GM20000 (cell line): ENCODE results near the gene U2AF2.

Experiments
- DNase-seq: peaks from one replicate; pipeline ENCODE4 v3.0.0; 2012; ENCODE audit warnings: low spot score
- TF ChIP-seq, protein P1 (sequence below): IDR thresholded peaks from 2 replicates; pipeline ENCODE4 v1.5.1; 2012; ENCODE audit warnings: mild to moderate bottlenecking, control low read depth; ENCODE audit errors: extremely low read depth, missing control alignments

The U2AF2 gene

DNA sequence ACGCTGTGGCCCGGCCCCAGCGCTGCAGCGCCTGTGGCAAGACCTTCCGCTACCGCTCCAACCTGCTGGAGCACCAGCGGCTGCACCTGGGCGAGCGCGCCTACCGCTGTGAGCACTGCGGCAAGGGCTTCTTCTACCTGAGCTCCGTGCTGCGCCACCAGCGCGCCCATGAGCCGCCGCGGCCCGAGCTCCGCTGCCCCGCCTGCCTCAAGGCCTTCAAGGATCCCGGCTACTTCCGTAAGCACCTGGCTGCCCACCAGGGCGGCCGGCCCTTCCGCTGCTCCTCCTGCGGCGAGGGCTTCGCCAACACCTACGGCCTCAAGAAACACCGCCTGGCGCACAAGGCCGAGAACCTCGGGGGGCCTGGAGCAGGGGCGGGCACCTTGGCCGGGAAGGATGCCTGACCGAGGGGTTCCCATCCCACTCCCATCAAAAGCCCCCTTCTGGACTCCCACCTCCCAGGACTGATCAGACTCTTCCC is 38.4 kb upstream of the U2AF2 start:
- DNase-seq = no peak
- TF ChIP-seq, protein P1, sequence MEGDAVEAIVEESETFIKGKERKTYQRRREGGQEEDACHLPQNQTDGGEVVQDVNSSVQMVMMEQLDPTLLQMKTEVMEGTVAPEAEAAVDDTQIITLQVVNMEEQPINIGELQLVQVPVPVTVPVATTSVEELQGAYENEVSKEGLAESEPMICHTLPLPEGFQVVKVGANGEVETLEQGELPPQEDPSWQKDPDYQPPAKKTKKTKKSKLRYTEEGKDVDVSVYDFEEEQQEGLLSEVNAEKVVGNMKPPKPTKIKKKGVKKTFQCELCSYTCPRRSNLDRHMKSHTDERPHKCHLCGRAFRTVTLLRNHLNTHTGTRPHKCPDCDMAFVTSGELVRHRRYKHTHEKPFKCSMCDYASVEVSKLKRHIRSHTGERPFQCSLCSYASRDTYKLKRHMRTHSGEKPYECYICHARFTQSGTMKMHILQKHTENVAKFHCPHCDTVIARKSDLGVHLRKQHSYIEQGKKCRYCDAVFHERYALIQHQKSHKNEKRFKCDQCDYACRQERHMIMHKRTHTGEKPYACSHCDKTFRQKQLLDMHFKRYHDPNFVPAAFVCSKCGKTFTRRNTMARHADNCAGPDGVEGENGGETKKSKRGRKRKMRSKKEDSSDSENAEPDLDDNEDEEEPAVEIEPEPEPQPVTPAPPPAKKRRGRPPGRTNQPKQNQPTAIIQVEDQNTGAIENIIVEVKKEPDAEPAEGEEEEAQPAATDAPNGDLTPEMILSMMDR = no peak

DNA sequence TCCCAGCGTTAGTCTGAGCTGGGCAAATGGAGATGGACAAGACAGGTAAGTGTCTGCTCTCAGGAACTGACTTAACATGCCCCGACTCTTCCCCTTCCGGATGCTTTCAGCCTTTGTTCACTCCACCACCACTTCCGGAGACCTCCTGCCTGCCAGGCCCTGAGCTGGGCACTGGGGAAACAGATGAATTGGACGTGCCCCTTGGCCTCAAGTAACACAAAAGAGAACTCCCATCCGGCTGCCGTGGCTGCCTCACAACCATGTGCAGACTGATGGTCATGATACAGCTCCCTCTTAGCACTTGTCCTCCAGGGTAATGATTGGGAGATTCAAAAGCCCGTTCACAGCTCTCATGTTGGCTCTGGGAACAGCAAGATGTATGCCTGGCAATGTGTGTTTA is 37.4 kb upstream of the U2AF2 start:
- no peak for DNase-seq
- TF ChIP-seq, protein P1 = no peak

DNA sequence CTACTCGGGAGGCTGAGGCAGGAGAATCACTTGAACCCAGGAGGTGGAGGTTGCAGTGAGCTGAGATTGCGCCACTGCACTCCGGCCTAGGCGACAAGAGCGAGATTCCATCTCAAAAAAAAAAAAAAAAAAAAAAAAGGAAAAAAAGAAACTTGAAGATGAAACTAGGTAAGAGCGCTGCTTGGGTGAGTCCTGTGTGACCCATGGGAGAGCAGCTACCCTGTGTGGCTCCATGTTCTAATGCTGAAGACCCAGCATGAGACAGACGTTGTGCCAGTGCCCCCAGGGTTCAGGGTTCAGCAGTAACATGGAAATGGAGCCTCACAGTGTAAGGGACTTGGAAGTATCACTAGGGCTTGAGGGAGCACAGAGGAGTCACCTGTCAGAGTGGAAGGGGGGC is 36.4 kb upstream of the U2AF2 start:
- TF ChIP-seq, protein P1 = no peak
- DNase-seq = no peak

DNA sequence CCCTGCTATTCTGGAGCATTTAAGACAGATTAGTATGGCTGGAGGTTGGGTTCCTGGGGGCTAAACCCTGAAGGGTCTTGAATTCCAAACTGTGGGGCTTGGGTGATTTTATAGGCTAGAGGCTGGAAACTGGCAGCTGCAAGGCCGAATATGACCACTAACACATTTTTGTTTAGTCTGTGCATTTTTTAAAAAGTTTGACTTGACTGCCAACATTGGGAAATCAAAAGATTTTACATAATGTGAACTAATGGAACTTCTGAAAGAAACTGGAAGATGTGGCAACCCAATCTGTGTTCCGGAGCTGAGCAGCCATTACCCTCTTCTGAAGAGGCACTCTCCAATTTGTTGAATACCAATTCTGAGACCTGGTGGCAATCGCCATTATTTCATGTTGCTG is 35.5 kb upstream of the U2AF2 start:
- DNase-seq = no peak
- TF ChIP-seq, protein P1 = no peak

DNA sequence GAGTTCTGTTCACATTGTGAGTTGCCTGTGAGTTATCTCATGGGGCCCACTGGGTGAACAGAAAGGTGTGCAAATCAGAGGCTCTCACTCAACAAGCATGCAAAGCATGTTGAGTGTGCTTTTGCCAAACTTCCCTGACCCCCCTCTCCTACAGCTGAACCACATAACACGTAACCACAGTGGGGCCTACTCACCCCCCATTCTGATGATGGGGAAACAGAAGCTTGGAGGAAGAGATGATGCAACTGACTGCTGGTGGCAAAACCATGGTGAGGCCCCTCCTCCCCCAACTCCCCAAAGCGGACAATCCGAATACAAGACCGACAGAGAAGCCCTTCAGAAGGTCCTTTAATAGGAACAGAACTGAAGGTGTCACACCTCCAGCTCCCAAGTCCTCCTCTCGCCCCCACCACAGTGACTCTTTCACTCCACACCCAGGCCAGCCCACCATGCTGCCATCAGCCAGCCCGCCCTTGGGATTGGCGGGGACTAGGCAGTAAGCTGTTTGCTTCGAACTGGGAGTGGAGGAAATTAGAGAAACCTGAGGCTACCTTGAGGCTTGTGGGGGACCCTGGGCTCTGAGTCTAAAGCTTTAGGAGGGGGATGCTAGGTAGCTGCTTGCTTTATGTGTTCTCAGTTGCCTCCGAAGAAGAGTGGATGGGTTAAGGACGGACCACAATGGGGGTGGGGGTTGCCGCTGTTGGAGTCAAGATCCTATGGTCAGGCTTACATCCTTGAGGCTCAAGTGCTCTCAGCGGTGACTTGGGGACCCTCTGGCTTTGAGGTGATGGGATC is 34.2 kb upstream of the U2AF2 start:
- TF ChIP-seq, protein P1 = no peak
- DNase-seq = no peak

DNA sequence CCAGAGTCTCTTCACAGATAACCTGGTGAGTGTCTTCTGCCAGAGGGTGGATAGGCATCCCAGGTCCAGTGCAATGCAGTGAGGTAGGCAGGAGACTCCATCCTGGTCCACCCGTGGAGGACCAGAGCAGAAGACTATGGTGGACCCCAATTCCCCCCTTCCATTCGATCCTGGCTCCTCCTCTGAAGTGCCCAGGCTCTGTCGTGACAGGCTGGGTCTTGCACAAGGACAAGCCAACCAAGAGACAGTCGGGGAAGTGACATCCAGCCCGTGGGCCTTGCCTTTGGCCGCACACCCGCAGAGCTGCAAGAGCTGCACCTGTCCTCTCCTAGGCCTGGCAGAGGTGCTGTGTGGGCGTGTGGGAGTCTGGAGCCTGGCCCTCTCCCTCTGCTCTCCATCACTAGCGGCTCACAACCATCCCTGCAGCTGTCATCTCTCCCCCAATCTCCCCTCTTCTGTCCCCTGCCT is 33.6 kb upstream of the U2AF2 start:
- no peak for DNase-seq
- TF ChIP-seq, protein P1 = no peak

DNA sequence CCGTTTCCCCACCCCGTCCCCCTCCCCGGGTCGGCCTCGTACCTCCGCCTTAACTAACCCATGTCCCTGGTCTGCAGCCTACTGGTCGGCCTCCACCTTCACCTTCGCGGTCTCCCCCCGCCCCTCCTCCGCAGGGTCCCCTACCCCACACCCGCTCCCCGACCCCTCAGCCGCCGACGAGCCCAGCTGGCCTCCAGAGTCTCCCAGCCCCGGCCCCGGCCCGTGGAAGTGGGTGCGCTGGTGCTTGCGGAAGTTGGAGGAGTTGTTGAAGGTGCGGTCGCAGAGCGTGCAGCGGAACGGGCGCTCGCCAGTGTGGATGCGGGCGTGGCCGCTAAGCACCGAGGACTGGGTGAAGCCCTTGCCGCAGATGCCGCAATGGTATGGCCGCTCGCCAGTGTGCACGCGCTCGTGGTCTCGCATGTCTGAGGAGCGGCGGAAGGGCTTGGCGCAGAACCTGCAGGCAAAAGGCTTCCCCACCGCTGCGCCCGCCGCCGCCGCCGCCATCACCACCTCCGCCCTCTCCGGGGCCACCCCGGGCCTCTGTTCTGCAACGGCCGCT is 33.1 kb upstream of the U2AF2 start:
- DNase-seq = no peak
- TF ChIP-seq, protein P1 = no peak
